Measurements from ENCODE around the gene ZC3H12D.
"Not testable (repeated sequence)": the region's sequence is repeated elsewhere in the genome, so short reads cannot be mapped to it uniquely, and the experiment has no call there.

ZC3H12D gene

GRCh38 chr6:149484733-149485700 is at the start of gene ZC3H12D:
TSS of gene ZC3H12D (minus strand) at chr6:149485014. CDS start at chr6:149474543, 10,471 bp downstream.
- peak; percentile 40 to 62 for DNase-seq (ENCODE audit: low read depth in 2 of 2)

DNA sequence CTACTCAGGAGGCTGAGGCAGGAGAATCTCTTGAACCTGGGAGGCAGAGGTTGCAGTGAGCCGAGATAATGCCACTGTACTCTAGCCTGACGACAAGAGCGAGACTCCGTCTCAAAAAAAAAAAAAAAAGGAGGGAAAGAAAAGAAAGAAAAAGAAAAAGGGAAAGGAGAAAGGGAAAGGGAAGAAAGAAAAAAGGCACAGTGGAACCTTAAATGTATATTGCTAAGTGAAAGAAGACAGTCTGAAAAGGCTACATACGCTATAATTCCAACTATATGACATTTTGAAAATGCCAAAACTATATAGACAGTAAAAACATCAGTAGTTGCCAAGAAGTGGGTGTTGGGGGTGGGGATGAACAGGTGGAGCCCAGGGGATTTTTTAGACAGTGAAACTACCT is 44.8 kb upstream of the ZC3H12D start:
- DNase-seq (ENCODE audit: low read depth in 2 of 2): no peak

DNA sequence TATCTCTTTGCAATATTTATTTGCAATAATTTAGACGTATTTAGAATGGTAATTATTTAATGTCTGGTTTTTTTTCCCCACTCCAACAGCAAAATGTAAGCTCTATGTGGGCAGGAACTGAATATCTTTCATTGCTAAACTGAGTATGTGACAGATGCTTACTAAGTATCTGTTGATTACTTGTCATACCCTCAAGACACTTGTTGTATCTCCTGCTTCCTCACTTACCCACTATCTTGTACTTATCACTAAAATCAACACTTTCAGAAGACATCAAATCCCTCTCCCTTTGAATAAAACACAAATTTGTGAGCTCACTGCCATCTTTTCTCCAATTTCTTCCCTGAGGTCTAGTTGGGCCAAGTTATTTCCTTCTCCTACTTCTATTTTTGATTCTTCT is 30.7 kb upstream of the ZC3H12D start:
- no peak for DNase-seq (ENCODE audit: low read depth in 2 of 2)

- DNase-seq (ENCODE audit: low read depth in 2 of 2): no peak
Measured at GRCh38 chr6:149513915-149514314, 29.1 kb upstream of the ZC3H12D start.

DNA sequence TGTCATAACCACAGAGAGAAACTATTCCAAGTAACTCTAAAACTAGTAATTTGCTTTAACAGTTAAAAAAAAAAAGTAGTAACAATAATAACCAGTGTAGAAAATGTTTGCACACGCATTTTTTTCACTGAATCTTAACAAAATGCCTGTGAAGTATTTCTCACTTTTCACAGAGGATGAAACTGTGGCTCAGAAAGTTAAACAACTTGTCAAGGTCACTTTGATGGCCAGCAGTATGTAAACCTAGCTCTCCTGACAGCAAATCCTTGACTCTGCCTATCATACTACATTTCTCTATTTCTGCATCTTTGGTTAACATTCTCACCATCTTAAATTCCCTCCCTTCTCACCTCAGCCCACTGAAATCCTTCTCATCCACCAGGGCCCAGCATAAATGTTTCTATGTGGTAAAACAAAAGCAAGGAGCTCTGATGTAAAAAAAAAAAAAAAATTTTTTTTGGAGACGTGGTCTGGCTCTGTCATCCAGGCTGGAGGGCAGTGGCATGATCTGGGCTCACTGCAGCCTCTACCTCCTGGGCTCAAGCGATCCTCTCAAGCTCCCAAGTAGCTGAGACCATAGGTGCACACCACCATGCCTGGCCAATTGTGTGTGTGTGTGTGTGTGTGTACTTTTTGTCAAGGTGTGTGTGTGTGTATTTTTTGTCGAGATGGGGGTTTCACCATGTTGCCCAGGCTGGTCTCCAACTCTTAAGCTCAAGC is 26.1 kb upstream of the ZC3H12D start:
- no peak for DNase-seq (ENCODE audit: low read depth in 2 of 2)

GRCh38 chr6:149508485-149508884 is 23.7 kb upstream of the ZC3H12D start:
- no peak for DNase-seq (ENCODE audit: low read depth in 2 of 2)

GRCh38 chr6:149503872-149504271 is 19.1 kb upstream of the ZC3H12D start:
- no peak for DNase-seq (ENCODE audit: low read depth in 2 of 2)

GRCh38 chr6:149503276-149503675 is 18.5 kb upstream of the ZC3H12D start:
- DNase-seq (ENCODE audit: low read depth in 2 of 2): no peak

GRCh38 chr6:149501768-149502167 is 17.0 kb upstream of the ZC3H12D start:
- DNase-seq (ENCODE audit: low read depth in 2 of 2): no peak

GRCh38 chr6:149501201-149501600 is 16.4 kb upstream of the ZC3H12D start:
- DNase-seq (ENCODE audit: low read depth in 2 of 2): no peak

DNA sequence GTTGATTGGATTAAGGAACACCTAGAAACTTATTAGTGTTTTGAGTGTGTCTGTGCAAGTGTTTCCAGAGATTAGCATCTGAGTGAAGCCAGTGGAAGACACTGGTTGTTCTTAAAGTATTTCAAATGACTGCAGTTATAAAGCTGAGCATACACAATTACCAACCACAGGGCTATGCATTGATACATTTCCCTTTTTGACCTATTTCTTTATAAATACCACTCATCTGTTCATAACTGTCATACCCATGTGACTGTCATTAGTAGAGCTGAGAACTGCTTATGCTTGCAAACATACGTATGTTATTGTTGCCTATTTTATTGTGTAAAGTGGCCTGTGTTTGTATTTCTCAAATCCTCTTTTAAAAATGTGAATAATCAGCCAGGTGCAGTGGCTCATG is 15.3 kb upstream of the ZC3H12D start:
- no peak for DNase-seq (ENCODE audit: low read depth in 2 of 2)

- no peak for DNase-seq (ENCODE audit: low read depth in 2 of 2)
Measured at GRCh38 chr6:149499066-149499465, 14.3 kb upstream of the ZC3H12D start.

GRCh38 chr6:149497365-149497764 is 12.6 kb upstream of the ZC3H12D start:
- no peak for DNase-seq (ENCODE audit: low read depth in 2 of 2)

DNA sequence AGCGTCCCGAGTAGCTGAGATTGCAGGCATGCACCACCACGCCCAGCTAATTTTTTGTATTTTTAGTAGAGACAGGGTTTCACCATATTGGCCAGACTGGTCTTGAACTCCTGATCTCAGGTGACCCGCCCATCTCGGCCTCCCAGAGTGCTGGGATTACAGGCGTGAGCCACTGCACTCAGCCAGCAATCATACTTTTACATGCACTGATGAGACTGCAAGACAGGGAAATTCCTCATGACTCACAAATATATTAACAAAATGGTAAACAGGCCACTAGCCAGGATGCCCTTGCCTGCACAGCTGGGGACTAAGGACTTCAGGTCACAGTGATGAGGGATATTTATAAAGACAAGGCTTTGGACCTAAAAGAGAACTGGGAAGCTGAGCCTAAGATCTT is 11.8 kb upstream of the ZC3H12D start:
- DNase-seq (ENCODE audit: low read depth in 2 of 2): not testable (repeated sequence)

DNA sequence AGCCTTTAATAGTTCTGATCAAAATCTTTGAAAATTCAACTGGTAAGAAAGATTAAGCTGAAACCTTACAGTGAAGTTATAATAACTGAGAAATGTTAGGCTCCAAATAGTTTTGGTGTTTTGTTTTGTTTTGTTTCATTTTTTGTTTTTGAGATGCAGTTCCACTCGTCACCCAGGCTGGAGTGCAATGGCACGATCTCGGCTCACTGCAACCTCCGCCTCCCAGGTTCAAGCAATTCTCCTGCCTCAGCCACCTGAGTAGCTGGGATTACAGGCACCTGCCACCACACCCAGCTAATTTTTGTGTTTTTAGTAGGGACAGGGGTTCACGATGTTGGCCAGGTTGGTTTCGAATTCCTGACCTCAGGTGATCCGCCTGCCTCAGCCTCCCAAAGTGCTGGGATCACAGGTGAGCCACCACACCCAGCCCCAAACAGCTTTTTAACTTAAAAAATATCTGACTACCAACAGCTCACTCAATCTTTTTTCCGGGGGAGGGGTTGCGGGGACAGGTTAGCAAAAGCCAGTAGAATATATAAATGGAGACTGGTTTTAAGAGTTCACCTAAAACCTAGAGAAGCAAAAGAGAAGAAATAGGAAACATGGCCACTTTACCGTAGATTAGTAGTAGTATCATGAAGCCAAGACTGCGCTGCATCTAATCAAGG is 10.7 kb upstream of the ZC3H12D start:
- not testable (repeated sequence) for DNase-seq (ENCODE audit: low read depth in 2 of 2)

DNA sequence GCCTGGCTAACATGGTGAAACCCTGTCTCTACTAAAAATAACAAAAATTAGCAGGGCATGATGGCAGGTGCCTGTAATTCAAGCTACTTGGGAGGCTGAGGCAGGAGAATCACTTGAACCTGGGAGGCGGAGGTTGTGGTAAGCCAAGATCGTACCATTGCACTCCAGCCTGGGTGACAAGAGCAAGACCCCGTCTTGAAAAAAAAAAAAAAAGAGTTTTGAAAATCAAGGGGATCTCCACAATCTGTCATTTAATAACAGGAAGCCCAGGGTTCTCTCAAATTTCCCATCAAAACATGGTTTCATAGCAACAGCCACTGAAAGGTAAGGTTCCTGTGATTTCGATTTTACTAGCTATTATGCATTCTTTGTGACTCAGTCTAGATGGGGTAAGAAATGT is 10.0 kb upstream of the ZC3H12D start:
- DNase-seq (ENCODE audit: low read depth in 2 of 2): peak in 1 of 2 donors; percentile 26

DNA sequence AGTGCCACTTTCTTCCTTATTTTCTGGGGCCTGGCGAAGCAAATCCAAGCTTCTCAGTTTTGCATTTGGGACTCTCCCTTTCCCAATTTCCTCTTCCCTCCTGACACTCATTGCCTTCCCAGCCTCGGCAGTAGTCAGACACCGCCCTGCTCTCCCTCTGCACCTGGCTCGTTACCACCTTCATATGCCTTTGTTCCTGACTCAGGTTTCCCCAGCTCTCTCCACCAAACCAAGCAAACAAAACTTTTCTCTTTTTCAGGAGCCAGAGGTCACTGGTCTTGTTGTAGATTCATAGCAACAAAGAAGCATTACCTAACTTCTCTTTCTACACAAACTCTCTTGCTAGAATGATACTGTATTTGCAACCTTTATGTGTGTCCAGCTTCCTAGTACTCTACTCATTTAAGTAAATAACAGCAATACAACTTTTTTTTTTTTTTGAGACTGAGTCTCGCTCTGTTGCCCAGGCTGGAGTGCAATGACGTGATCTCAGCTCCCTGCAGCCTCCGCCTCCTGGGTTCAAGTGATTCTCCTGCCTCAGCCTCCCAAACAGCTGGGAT is 9.0 kb upstream of the ZC3H12D start:
- no peak for DNase-seq (ENCODE audit: low read depth in 2 of 2)

- no peak for DNase-seq (ENCODE audit: low read depth in 2 of 2)
Measured at GRCh38 chr6:149492798-149493343, 8.1 kb upstream of the ZC3H12D start.

DNA sequence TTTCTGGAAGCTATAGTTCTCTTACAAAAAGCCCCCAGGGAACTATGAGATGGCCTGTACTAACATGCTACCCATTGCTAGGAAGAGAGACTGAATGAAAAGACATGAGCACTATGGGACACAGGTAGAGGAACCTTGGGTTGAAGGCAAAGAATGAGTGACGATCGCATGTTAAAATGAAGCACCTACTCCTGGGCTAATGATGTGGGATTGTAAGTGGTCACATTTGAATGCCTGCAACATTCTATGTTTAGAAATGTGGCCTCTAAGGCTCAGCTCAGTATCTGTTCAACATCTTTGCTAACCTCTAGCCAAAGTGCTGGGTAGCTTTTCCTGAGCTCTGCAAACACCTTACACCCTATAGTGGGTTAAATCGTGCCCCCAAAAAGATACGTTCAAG is 5.2 kb upstream of the ZC3H12D start:
- no peak for DNase-seq (ENCODE audit: low read depth in 2 of 2)

DNA sequence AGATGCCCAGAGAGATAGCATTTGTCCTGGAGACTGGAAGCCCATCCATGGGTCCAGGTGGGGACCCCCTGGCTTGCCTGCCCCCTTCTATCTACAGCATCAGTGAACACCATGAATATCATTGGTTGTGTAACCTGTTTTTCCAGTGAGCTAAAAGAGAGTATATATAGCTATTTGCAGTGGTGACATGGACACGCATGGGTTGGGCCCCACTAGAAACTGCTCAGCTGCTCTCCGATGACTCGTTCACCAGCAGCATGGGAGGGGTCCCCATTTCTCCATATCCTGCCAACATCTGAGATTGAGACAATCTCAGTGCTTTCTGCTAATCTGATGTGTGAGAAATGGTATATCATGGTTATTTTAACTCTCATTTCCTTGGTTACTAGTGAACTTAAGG is 4.0 kb upstream of the ZC3H12D start:
- DNase-seq (ENCODE audit: low read depth in 2 of 2): no peak

- no peak for DNase-seq (ENCODE audit: low read depth in 2 of 2)
Measured at GRCh38 chr6:149487316-149487715, 2.5 kb upstream of the ZC3H12D start.

Measured in activated CD8-positive, alpha-beta memory T cell treated with anti-CD3 and anti-CD28 coated beads for 4 hours (primary cell).